Stimulated activated naive CD8-positive, alpha-beta T cell treated with anti-CD3 and anti-CD28 coated beads, Interleukin-15, Interleukin-2, amounts not matched to agents 100 ng/mL and 50 ng/mL, for 24 hours (primary cell): Measurements from ENCODE around the gene ATP5ME.

Experiments used
- H3K27ac Mint-ChIP-seq: one replicate; pipeline ENCODE4 v1.8.0; 2021; ENCODE audit warnings: mild to moderate bottlenecking, mixed read lengths
- H3K27me3 Mint-ChIP-seq: one replicate; pipeline ENCODE4 v1.8.0; 2021; ENCODE audit warnings: mixed read lengths
- H3K36me3 Mint-ChIP-seq: one replicate; pipeline ENCODE4 v1.8.0; 2021; ENCODE audit warnings: low read depth, mixed read lengths
- H3K4me1 Mint-ChIP-seq: one replicate; pipeline ENCODE4 v1.8.0; 2021; ENCODE audit warnings: low read depth, mixed read lengths
- H3K4me3 Mint-ChIP-seq: one replicate; pipeline ENCODE4 v1.8.0; 2021; ENCODE audit warnings: mild to moderate bottlenecking, mixed read lengths
- H3K9me3 Mint-ChIP-seq: one replicate; pipeline ENCODE4 v1.8.0; 2021; ENCODE audit warnings: mixed read lengths

The ATP5ME gene

GRCh38 chr4:674172-675035 is at the start of gene ATP5ME, which contains the start of gene MYL5:
ATP5ME (minus strand) TSS chr4:674276; CDS start chr4:674247, 29 bp downstream.
MYL5 (plus strand) TSS chr4:674542; CDS start chr4:678027, 3,485 bp downstream.
- H3K36me3 Mint-ChIP-seq, result peaks cover 27% of the 10 kb centered on the region

GRCh38 chr4:722851-723360 is 48.8 kb upstream of the ATP5ME start:
- no peak overlapping the region for H3K27ac Mint-ChIP-seq
- peaks cover 22% of the 10 kb centered on the region for H3K36me3 Mint-ChIP-seq
- H3K4me3 Mint-ChIP-seq, result no peak overlapping the region
- H3K4me1 Mint-ChIP-seq, result peaks cover 12% of the 10 kb centered on the region
- no peaks in the 10 kb centered on the region for H3K27me3 Mint-ChIP-seq
- H3K9me3 Mint-ChIP-seq, result no peaks in the 10 kb centered on the region

More at GRCh38 chr4:674172-675035, at the start of gene ATP5ME, which contains the start of gene MYL5:
- Mint-ChIP-seq H3K4me1 (peaks cover 18% of the 10 kb centered on the region), H3K4me3 (peak within 1 kb of the TSS; percentile 91), H3K27me3 (no peaks in the 10 kb centered on the region), H3K9me3 (no peaks in the 10 kb centered on the region), H3K27ac (peak within 1 kb of the TSS; percentile 85)

GRCh38 chr4:722169-722725 is 48.2 kb upstream of the ATP5ME start:
- Mint-ChIP-seq H3K27me3 (no peaks in the 10 kb centered on the region), H3K9me3 (no peaks in the 10 kb centered on the region), H3K36me3 (peaks cover 22% of the 10 kb centered on the region), H3K4me1 (peaks cover 12% of the 10 kb centered on the region), H3K4me3 (no peak overlapping the region), H3K27ac (no peak overlapping the region)

GRCh38 chr4:721261-722168 is 47.4 kb upstream of the ATP5ME start:
- Mint-ChIP-seq H3K9me3 (no peaks in the 10 kb centered on the region), H3K27ac (no peak overlapping the region), H3K4me3 (no peak overlapping the region), H3K4me1 (peaks cover 8% of the 10 kb centered on the region), H3K27me3 (no peaks in the 10 kb centered on the region), H3K36me3 (peaks cover 22% of the 10 kb centered on the region)

- Mint-ChIP-seq H3K9me3 (no peaks in the 10 kb centered on the region), H3K27ac (no peak overlapping the region), H3K36me3 (peaks cover 22% of the 10 kb centered on the region), H3K4me3 (no peak overlapping the region), H3K27me3 (no peaks in the 10 kb centered on the region), H3K4me1 (peaks cover 5% of the 10 kb centered on the region)
Observed at GRCh38 chr4:720111-720860, 46.2 kb upstream of the ATP5ME start.

- Mint-ChIP-seq H3K9me3 (no peaks in the 10 kb centered on the region), H3K4me1 (peaks cover 5% of the 10 kb centered on the region), H3K27ac (no peak overlapping the region), H3K36me3 (peaks cover 16% of the 10 kb centered on the region), H3K4me3 (no peak overlapping the region), H3K27me3 (no peaks in the 10 kb centered on the region)
Observed at GRCh38 chr4:718460-718859, 44.4 kb upstream of the ATP5ME start.

- H3K27ac Mint-ChIP-seq, result no peak overlapping the region
- H3K4me3 Mint-ChIP-seq, result no peak overlapping the region
- H3K36me3 Mint-ChIP-seq, result peaks cover 10% of the 10 kb centered on the region
- no peaks in the 10 kb centered on the region for H3K9me3 Mint-ChIP-seq
- peaks cover 5% of the 10 kb centered on the region for H3K4me1 Mint-ChIP-seq
- no peaks in the 10 kb centered on the region for H3K27me3 Mint-ChIP-seq
Observed at GRCh38 chr4:717601-718320, 43.7 kb upstream of the ATP5ME start.

- Mint-ChIP-seq H3K9me3 (no peaks in the 10 kb centered on the region), H3K27me3 (no peaks in the 10 kb centered on the region), H3K4me3 (no peak overlapping the region), H3K27ac (no peak overlapping the region), H3K36me3 (peaks cover 5% of the 10 kb centered on the region), H3K4me1 (peaks cover 18% of the 10 kb centered on the region)
Observed at GRCh38 chr4:714087-714486, 40.0 kb upstream of the ATP5ME start.

- H3K27ac Mint-ChIP-seq, result no peak overlapping the region
- H3K9me3 Mint-ChIP-seq, result no peaks in the 10 kb centered on the region
- peaks cover 5% of the 10 kb centered on the region for H3K36me3 Mint-ChIP-seq
- no peak overlapping the region for H3K4me3 Mint-ChIP-seq
- H3K4me1 Mint-ChIP-seq, result peaks cover 25% of the 10 kb centered on the region
- no peaks in the 10 kb centered on the region for H3K27me3 Mint-ChIP-seq
Observed at GRCh38 chr4:712916-713632, 39.0 kb upstream of the ATP5ME start.

- peaks cover 5% of the 10 kb centered on the region for H3K36me3 Mint-ChIP-seq
- no peaks in the 10 kb centered on the region for H3K9me3 Mint-ChIP-seq
- peaks cover 25% of the 10 kb centered on the region for H3K4me1 Mint-ChIP-seq
- H3K27me3 Mint-ChIP-seq, result no peaks in the 10 kb centered on the region
- no peak overlapping the region for H3K4me3 Mint-ChIP-seq
- no peak overlapping the region for H3K27ac Mint-ChIP-seq
Observed at GRCh38 chr4:712093-712492, 38.0 kb upstream of the ATP5ME start.

GRCh38 chr4:710916-711315 is 36.8 kb upstream of the ATP5ME start:
- Mint-ChIP-seq H3K4me3 (no peak overlapping the region), H3K27me3 (no peaks in the 10 kb centered on the region), H3K36me3 (peaks cover 5% of the 10 kb centered on the region), H3K27ac (no peak overlapping the region), H3K9me3 (no peaks in the 10 kb centered on the region), H3K4me1 (peaks cover 25% of the 10 kb centered on the region)

- Mint-ChIP-seq H3K9me3 (no peaks in the 10 kb centered on the region), H3K27me3 (no peaks in the 10 kb centered on the region), H3K4me1 (peaks cover 27% of the 10 kb centered on the region), H3K36me3 (peaks cover 5% of the 10 kb centered on the region), H3K4me3 (no peak overlapping the region), H3K27ac (no peak overlapping the region)
Observed at GRCh38 chr4:710116-710515, 36.0 kb upstream of the ATP5ME start.

- peaks cover 25% of the 10 kb centered on the region for H3K4me1 Mint-ChIP-seq
- H3K4me3 Mint-ChIP-seq, result no peak overlapping the region
- peaks cover 5% of the 10 kb centered on the region for H3K36me3 Mint-ChIP-seq
- peak overlapping the region; percentile 8 for H3K27ac Mint-ChIP-seq
- H3K27me3 Mint-ChIP-seq, result no peaks in the 10 kb centered on the region
- H3K9me3 Mint-ChIP-seq, result no peaks in the 10 kb centered on the region
Observed at GRCh38 chr4:709348-709747, 35.3 kb upstream of the ATP5ME start.
